Chondrocyte (in vitro differentiated cells): ENCODE measurements around the gene DTHD1. TPM values are rescaled to one million over a fixed set of nuclear protein-coding genes. Genes with fewer than 3 reads are reported as not detected.

Source experiments
- DNase-seq: peaks from one replicate; pipeline ENCODE4 v3.0.0; 2021; ENCODE audit warnings: mixed read lengths, low spot score
- H3K27ac Mint-ChIP-seq: one replicate; pipeline ENCODE4 v1.8.0; 2021; ENCODE audit warnings: mild to moderate bottlenecking, moderate library complexity, mixed read lengths; ENCODE audit not compliant: unreplicated experiment
- H3K27me3 Mint-ChIP-seq: 2 replicates; pipeline ENCODE4 v1.8.0; 2021; ENCODE audit warnings: low read depth, mixed read lengths
- H3K36me3 Mint-ChIP-seq: 2 replicates; pipeline ENCODE4 v1.8.0; 2021; ENCODE audit warnings: low read depth, mixed read lengths
- H3K4me1 Mint-ChIP-seq: 2 replicates; pipeline ENCODE4 v1.8.0; 2021; ENCODE audit warnings: low read depth, mild to moderate bottlenecking, mixed read lengths
- H3K4me3 Mint-ChIP-seq: one replicate; pipeline ENCODE4 v1.8.0; 2021; ENCODE audit warnings: mild to moderate bottlenecking, moderate library complexity, mixed read lengths; ENCODE audit not compliant: unreplicated experiment
- H3K9me3 Mint-ChIP-seq: 2 replicates; pipeline ENCODE4 v1.8.0; 2021; ENCODE audit warnings: low read depth, mixed read lengths
- total RNA-seq: library from RNA; stranded (reverse); gene quantifications from 3 replicates; pipeline ENCODE4 v1.2.1, GENCODE V29; 2021
- TF ChIP-seq, protein P1 (sequence below): fragments of 200-600 bp; sonication (generic); IDR thresholded peaks from 2 replicates; pipeline ENCODE4 v1.5.0; 2021; ENCODE audit warnings: antibody characterized with exemption, mild to moderate bottlenecking, moderate library complexity

The DTHD1 gene
- total RNA-seq, 1 donor from 2014 or later, result not detected

GRCh38 chr4:36274158-36274557, 7.3 kb upstream of the DTHD1 start:
- Mint-ChIP-seq H3K27me3 (no peaks in the 10 kb centered on the region), H3K9me3 (no peaks in the 10 kb centered on the region), H3K4me1 (no peaks in the 10 kb centered on the region), H3K4me3 (no peak overlapping the region), H3K36me3 (no peaks in the 10 kb centered on the region), H3K27ac (no peak overlapping the region)
- DNase-seq, result no peak
- TF ChIP-seq, protein P1, sequence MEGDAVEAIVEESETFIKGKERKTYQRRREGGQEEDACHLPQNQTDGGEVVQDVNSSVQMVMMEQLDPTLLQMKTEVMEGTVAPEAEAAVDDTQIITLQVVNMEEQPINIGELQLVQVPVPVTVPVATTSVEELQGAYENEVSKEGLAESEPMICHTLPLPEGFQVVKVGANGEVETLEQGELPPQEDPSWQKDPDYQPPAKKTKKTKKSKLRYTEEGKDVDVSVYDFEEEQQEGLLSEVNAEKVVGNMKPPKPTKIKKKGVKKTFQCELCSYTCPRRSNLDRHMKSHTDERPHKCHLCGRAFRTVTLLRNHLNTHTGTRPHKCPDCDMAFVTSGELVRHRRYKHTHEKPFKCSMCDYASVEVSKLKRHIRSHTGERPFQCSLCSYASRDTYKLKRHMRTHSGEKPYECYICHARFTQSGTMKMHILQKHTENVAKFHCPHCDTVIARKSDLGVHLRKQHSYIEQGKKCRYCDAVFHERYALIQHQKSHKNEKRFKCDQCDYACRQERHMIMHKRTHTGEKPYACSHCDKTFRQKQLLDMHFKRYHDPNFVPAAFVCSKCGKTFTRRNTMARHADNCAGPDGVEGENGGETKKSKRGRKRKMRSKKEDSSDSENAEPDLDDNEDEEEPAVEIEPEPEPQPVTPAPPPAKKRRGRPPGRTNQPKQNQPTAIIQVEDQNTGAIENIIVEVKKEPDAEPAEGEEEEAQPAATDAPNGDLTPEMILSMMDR, result no peak

DNA sequence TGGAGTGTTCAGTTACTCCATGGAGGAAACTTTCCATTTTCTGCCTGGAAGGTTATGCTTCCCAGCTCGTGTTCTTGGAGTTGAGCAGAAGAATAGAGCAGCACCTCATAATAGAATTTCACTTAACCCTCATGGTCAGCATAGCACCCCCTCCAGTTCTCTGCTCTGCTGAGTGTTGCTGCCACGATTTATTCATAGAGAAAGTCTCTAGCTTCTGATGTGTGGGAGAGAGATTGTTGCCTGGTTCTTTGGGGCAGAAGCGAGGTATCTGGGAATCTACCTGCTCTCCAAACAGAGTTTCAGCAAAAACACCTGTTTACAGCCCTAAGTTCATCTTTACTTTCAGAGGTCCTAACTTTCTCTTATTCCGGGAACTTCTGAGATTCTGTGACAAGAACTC, 3.9 kb upstream of the DTHD1 start:
- TF ChIP-seq, protein P1, result no peak
- Mint-ChIP-seq H3K27me3 (no peaks in the 10 kb centered on the region), H3K4me1 (peaks cover 3% of the 10 kb centered on the region), H3K4me3 (no peak overlapping the region), H3K9me3 (no peaks in the 10 kb centered on the region), H3K27ac (no peak overlapping the region), H3K36me3 (no peaks in the 10 kb centered on the region)
- no peak for DNase-seq

GRCh38 chr4:36278789-36279188, 2.6 kb upstream of the DTHD1 start:
- no peaks in the 10 kb centered on the region for H3K27me3 Mint-ChIP-seq
- no peak overlapping the region for H3K27ac Mint-ChIP-seq
- peaks cover 3% of the 10 kb centered on the region for H3K4me1 Mint-ChIP-seq

GRCh38 chr4:36280555-36280954, 861 bp upstream of the DTHD1 start:
- no peak for DNase-seq

More at GRCh38 chr4:36278789-36279188, 2.6 kb upstream of the DTHD1 start:
- TF ChIP-seq, protein P1, result no peak
- Mint-ChIP-seq H3K9me3 (no peaks in the 10 kb centered on the region), H3K4me3 (no peak overlapping the region), H3K36me3 (no peaks in the 10 kb centered on the region)
- no peak for DNase-seq

GRCh38 chr4:36282503-36283030, 1.2 kb downstream of the DTHD1 start:
- H3K36me3 Mint-ChIP-seq, result no peaks in the 10 kb centered on the region
- no peak for DNase-seq
- TF ChIP-seq, protein P1, result no peak
- H3K9me3 Mint-ChIP-seq, result no peaks in the 10 kb centered on the region
- H3K4me1 Mint-ChIP-seq, result peaks cover 9% of the 10 kb centered on the region
- no peak overlapping the region for H3K27ac Mint-ChIP-seq
- H3K27me3 Mint-ChIP-seq, result no peaks in the 10 kb centered on the region
- no peak overlapping the region for H3K4me3 Mint-ChIP-seq

More at GRCh38 chr4:36280555-36280954, 861 bp upstream of the DTHD1 start:
- H3K9me3 Mint-ChIP-seq, result no peaks in the 10 kb centered on the region
- no peak overlapping the region for H3K4me3 Mint-ChIP-seq
- TF ChIP-seq, protein P1, result no peak
- no peak overlapping the region for H3K27ac Mint-ChIP-seq
- H3K4me1 Mint-ChIP-seq, result peaks cover 9% of the 10 kb centered on the region
- no peaks in the 10 kb centered on the region for H3K27me3 Mint-ChIP-seq
- H3K36me3 Mint-ChIP-seq, result no peaks in the 10 kb centered on the region
